GM19238 (cell line): ENCODE data around the gene ANP32E.

ENCODE experiments used
- DNase-seq: peaks from one replicate; pipeline ENCODE4 v3.0.0; 2011; ENCODE audit warnings: low spot score; ENCODE audit not compliant: insufficient read length

The ANP32E gene

DNA sequence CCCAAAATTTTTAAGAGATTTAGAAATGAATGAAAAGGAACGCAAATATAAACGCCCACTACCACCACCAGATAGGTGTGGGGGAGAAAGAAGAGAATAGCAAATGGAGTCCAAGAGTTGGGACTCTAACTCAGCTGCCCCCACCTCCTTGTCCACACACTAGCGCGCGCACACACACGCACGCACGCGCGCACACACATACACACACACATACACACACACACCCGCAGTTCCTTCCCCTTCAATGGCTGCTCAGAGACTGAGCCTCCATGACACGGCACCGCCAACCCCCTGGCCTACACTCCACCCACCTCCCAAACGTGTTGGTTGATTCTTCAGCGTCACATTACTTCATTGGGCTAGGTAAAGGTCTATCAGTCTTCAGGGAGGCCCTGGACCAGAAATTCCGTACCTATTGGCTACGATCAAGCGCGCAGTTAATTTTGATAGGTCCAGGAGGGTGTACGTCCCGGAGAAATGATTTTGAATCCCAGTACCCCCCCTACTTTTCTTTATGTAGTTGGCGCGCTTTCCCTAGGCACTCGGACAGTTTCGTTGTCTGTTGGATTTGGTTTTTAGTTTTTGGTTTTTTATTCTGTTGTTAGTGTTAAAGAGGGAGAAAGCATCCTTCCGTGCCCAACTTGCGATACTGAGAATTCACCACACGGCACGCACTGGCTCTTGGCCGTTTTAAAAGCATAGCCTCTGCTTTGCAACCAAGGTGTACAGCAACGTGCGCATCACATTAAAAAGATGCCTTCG, at the start of gene ANP32E:
ANP32E (minus strand) TSS at position 261 of the 762 bp plus-strand sequence. CDS start 326 bp downstream, outside the sequence.
- DNase-seq: peak; percentile 90

DNA sequence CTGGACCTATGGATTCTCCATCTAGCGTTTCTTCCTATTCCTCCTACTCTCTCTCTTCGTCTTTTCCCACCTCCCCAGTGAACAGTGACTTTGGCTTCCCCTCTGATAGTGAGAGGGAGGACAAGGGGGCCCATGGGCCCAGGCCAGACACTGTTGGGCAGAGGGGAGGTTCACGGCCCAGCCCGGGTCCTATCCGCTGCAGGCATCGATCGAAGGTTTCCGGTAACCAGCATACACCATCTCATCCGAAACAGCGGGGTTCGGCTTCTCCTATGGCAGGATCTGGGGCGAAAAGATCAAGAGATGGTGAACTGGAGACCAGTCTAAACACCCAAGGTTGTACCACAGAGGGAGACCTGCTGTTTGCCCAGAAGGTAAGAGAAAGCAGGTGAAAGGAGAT, 47.3 kb upstream of the ANP32E start:
- DNase-seq: no peak

DNA sequence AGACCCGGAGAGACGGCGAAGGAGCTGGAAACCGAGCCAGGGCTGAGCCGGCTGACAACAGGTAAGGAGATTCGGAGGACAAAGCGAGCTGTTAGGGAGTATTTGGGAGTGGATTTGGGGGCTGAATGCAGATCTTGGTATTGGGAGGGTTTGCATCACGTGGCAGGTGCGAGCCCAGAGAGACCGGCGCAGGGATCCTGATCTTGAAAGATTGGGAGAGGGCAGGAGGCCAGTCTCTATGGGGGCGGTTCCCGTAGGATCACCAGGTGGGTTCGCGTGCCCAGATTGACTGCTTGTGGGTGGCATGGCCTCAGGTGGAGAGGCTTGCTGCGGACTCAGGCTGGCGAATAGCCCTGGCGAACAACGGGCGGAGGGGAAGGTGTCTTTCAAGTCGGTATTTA, 46.6 kb upstream of the ANP32E start:
- DNase-seq: no peak

DNA sequence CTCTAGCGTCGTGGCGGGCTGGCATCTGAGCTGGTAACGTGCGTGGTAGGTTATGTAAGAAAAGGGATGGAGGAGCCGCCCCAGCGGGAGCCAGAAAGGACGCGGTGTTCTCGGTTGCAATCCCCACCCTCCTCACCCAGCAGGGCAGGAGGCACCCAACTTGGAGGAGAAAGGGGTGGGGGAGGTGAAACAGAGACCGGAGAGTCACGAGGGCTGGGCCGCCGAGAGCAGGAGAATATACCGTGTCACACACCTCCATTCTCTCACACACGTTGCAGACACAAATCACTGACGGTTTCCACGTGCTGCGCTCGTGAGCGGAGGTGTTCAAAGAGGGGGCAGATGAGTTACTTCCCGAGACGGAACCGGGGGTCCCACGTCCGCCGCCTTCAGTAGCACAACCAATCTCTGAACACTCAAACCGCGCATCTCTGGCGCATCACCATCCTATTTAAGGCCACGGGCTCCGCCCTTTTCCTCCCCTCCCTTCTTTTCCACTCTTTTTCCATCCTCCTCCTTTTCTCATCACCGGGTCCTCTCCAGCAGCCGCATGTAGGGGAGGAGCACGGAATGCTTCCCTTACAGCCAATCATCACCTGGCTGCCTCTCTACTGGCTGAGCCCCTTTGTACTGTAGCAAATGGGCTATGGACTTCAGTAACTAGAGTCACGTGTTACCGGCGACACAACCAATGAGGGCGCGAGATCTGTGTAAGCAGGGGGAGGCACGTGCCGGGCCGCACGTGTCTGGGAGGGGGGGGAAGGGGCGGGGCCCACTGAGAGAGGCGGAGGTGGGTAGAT, 46.0 kb upstream of the ANP32E start, which contains the start of gene CIART:
CIART (plus strand) TSS at position 797 of the 800 bp plus-strand sequence. CDS start 714 bp downstream, outside the sequence.
- peak; percentile 68 for DNase-seq

DNA sequence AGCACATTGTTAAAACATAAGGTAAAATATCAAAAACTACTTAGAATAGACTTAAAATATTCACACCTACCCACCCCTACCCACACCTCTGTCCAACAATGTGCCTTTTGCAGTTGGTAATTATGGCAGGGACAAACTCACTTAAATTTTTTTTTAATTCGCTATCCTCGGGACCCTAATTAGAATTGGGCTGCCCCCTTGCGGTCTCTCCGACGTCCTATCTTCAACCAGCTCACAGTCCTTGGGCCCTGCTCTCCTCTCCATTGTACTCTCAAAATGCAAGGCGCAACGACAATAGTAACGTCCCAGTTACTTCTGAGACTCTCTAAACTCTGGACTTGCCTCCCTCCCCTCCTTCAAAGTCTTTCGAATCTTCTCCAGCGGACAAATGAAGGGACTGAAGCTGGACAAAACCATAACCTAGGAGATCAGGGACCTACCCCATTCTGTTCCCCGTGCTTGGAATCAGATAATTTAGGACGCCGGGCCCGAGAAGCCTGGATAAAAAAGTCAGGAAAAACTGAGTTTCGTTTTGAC, 45.4 kb upstream of the ANP32E start:
- no peak for DNase-seq

DNA sequence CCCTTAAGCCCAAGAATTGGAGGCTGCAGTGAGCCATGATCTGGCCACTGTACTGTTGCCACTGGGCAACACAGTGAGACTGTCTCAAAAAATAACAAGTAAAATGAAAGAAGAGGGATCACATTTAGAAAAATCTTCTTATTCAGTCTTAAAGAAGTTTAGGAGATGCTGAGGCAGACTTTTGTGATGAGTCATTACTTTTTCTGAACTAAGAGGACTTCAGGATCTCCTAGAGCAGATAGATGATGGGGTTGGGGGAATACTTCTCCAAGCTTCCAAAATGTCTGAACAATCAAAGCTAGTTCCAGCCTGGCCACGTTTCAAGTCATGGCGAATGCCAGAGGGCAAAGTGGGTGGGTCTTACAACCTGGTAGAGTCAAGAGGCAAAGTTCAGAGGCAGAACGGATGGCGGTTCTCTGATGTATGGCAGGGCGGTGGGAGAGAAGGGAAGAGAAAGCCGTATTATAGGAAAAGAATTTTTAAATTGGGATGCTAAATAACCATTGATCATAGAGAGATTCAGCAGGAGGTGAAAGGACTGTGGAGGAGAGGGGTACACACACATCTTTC, 44.3 kb upstream of the ANP32E start:
- no peak for DNase-seq

DNA sequence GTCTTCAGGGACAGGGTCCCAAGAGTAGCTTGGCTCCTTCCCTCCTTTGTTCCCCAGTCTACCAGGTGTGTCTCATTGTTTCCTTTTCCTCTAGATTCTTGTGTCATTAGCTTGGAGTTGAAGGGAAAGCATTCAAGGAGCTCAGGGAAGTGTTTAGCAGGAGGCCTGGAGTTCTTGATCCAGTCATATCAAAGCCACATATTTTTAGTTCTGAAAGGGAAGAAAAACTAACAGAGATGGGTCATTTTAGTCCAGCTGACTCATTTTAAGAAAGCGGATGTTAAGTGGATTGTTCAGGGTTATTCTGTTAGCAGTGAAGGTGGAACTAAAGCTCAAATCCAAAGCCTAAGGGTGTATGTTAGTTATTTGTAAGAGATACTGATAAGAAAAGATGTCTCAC, 37.4 kb upstream of the ANP32E start:
- DNase-seq: no peak

DNA sequence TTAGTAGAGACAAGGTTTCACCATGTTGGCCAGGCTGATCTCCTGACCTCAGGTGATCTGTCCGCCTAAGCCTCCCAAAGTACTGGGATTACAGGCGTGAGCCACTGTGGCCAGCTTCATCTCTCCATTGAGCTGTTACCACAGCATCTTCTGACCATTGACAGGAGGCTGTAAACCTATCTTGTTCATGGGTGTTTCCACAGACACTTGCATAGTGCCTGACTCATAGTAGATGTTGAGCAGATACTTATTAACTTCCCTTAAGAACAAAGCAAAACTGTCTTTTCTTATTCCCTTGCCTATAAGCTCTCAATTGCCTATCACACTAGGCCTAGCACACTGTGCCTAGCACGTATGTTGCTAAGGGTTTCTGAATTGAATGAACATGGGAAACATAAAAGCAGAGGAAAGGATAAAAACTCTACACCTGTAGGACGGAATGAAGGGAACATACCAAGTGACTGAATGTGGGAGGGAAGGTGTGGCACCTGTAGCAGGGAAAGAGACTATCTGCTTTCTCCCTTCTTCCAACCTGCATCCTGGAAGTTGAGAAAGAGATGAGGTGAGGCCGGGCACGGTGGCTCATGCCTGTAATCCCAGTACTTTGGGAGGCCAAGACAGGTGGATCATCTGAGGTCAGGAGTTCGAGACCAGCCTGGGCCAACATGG, 35.5 kb upstream of the ANP32E start:
- DNase-seq: no peak

DNA sequence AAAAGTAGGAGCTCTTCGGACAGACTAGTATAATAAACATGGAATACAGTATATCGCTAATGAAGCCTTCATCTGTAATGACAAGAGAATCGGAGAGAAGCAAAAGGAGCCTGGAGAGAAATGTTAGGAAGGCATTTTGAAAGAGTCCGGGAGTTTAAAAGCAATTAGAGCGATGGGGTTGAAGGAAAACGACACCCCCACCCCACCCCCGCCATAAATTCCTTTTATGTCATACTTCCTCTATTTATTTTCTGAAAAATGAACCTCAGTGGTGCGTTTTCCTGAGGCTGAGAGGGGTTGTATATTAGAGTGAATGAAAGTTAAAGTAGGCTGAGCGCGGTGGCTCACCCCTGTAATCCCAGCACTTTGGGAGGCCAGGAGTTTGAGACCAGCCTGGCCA, 33.5 kb upstream of the ANP32E start:
- no peak for DNase-seq

DNA sequence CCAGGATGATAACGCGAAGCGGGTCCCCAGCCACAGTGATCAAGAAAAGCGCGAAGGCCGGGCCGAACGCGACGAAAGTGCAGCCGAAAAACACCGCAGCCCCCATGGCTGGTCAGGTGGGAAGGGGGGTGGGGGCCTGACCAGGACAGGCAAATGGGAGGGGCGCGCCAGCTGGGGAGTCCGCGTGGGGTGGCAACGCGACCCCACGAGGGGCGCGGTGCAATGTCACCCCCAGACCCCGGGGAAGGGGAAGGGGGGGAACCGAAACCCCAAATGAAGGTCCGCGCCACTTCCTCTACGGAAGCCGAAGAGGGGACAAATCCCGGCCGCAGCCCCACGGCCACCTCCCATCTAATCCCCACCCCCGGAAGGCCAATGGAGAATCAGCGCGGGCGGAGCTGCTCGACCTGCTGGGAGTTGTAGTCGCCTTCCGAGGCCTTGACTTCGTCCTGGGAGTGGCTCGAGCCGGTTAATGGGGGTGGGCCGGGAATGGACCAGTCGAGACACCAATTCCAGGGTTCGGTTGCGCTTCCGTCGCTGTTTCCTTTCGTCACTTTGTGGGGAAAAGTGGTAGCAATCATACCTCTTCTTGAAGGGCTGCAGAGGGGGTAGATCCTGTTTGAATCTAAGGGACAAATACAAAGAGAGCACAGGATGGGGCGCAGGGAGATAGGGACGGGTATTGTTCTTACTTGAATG, 32.9 kb upstream of the ANP32E start, which contains the start of gene APH1A:
APH1A (minus strand) TSS at position 312 of the 699 bp plus-strand sequence; CDS start at position 106, 206 bp downstream.
- peak; percentile 95 for DNase-seq

DNA sequence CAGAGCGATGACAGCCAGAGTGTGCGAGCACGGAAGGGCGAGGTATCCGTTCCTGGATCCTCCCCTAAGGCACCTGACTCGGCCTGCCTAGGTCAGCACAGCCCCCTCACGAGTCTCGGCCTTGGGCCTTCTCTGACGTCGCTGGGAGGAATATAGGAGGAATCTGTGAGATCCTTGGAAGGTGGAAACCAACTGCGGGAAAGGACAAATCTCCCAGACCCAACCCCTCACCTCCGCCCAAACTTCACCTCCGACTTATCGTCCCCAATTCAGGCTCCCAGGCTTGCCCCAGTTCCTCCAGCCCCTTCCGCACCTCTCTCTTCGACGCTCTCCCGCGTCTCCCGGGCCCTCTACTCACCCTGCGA, 32.4 kb upstream of the ANP32E start:
- DNase-seq: peak; percentile 28

DNA sequence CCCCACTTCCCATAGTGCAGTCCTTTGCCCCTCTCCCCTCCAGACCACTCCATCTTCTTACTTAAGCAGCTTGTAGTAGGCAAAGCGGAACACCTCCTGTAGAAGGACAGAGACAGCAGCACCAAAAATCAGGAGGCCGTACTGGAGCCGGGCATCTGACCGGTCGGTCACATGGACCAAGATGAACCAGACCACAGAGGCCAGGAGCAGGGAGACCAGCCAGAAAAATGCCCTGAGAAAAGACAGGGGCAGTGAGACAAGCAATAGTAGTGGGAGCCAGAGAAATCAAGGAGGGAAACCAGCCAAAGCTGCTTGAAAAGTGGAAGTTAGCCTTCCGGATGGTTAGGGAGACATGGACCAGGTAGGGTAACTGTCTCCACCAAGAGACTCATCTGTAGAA, 32.0 kb upstream of the ANP32E start:
- no peak for DNase-seq

DNA sequence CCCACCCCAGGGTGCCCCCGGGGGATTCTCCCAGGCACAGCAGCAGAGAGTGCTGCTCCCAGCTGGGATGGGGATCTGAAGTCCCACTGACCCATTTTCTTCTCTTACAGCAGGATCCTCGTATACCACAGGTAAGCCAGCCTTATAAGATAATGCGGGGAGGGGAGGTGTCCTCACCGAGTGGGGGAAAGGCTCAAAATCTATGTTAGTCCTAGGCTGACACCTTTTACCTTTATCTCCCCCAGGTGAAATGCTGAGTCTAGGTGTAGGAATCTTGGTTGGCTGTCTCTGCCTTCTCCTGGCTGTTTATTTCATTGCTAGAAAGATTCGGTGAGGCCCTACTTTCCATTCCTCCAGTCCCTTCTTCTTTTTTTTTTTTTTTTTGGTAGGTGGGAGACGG, 27.6 kb upstream of the ANP32E start:
- DNase-seq: no peak

DNA sequence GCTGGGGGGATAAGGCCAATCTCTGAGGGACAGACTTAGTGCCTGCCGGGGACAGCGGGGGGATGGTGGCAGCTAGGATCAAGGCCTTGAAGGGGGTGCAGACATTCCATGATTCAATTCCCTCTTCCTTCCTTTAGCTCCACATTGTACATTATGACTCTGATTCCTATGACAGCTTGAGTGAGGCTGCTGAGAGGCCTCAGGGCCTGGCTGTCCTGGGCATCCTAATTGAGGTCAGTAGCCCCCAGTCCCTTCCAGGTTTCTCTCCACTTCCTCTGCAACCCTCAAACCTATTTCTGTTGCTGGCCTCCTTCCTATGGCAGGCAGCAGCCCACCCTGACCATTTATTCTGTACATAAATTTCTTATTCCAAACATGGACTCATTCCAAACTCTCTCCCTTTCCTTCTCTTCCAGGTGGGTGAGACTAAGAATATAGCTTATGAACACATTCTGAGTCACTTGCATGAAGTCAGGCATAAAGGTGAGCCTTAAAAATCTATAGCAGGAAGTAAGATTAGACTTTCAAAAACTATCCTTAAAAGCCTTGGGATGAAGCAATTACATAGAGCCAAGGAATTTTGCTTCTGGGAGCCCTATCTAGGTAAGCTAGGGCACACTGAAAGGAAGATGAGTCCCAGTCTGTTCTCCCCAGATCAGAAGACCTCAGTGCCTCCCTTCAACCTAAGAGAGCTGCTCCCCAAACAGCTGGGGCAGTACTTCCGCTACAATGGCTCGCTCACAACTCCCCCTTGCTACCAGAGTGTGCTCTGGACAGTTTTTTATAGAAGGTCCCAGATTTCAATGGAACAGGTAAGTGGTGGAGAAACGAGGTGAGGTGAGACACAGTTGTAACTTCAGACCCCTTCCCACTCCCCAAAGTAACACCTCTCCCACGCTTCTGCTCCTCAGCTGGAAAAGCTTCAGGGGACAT, 26.7 kb upstream of the ANP32E start:
- no peak for DNase-seq

DNA sequence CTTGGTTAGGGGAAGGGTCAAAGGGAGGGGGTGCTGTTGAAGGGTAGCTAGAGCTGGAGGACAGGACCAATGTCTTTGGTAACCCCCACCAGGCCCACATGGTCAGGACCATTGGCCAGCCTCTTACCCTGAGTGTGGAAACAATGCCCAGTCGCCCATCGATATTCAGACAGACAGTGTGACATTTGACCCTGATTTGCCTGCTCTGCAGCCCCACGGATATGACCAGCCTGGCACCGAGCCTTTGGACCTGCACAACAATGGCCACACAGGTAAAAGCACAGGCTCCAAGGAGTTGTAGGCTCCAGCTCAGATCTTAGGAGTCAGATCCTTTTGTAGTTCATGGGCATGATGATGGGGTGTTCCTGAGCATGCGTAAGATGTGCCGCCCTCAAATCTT, 25.5 kb upstream of the ANP32E start:
- no peak for DNase-seq

DNA sequence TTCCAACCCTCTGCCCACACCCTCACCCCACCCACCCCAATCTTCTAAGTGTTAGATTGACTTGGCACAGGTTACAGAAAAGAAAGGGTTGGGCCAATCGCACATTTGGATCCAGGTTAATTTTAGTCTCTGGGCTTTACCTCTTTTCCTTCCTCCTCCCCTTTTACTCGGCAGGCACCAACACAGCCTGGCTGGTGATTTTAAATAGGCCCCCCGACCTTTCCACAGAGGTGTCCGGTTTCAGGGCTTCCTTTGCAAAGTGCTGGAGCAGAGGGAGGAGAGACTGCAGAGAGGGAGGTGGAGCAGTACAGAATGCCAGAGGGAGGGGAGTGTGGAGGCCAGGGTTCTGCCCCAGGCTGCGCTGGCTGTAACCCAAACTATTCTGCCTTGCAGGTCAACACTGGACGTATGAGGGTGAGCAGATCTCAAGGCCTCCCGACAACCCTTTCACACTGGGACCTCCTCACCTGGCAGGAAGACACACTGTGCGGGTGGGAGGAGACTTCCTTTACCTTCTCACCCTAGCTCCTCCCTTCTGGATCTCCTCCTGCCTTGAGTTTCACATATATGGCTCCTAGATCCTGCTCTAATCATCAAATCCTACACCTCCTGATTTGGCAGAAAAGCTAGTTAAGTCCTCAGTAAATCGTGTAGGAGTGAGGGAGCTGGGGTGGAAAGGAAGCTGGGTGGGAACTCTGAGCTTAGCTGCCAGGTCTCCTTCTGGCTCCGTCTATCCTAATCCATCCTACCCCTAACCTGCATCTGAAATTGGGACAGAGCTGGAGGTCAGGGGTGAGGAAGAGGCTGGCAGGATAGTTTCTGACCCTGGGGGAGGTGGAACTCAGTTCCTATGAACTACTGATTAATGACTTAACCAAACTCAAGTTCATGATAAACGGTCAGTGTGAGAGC, 24.1 kb upstream of the ANP32E start:
- DNase-seq: no peak

DNA sequence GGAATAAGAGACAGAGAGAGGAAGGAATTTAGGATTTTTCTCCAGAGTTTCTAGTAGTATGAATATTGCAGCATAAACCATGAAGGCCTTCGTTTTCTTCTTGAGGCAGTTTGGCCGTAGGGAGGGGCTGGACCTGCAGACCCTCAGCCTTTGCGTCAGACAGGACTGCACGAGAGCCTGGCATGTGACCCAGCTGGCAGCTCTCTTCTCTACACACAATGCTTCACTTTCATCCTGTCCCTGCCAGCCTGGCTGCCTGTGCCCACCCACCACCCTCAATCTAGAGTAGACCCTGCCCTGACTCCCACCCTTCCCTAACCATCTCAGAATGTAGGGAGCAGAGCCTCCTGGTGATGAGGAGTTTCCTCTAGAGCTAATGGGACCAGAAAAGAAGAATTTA, 23.3 kb upstream of the ANP32E start:
- no peak for DNase-seq
